OCI-M1 (cell line): Measurements from ENCODE around the gene TCAF2.
"Not testable (repeated sequence)": the region's sequence is repeated elsewhere in the genome, so short reads cannot be mapped to it uniquely, and the experiment has no call there.

Experiments used
- DNase-seq: peaks from one replicate; lab custom pipeline; 2025; lab: John Stamatoyannopoulos, UW

The TCAF2 gene

GRCh38 chr7:143620646-143621045 is at the start of gene TCAF2:
TSS of gene TCAF2 (plus strand) at chr7:143620974.
- not testable (repeated sequence) for DNase-seq

- DNase-seq, result not testable (repeated sequence)
These were observed 49.3 kb upstream of the TCAF2 start, which contains the start of gene CTAGE15 for GRCh38 chr7:143571501-143571900. TSS of gene CTAGE15 (plus strand) at chr7:143571801. CDS start at chr7:143571818, 17 bp downstream.

GRCh38 chr7:143588183-143588582 is 32.6 kb upstream of the TCAF2 start:
- DNase-seq, result not testable (repeated sequence)

- DNase-seq, result not testable (repeated sequence)
These were observed 30.9 kb upstream of the TCAF2 start for GRCh38 chr7:143589897-143590296.

- DNase-seq, result not testable (repeated sequence)
These were observed 22.7 kb upstream of the TCAF2 start for GRCh38 chr7:143598086-143598485.

- not testable (repeated sequence) for DNase-seq
These were observed 17.2 kb upstream of the TCAF2 start for GRCh38 chr7:143603549-143603948.

GRCh38 chr7:143606088-143606487 is 14.7 kb upstream of the TCAF2 start:
- DNase-seq, result not testable (repeated sequence)

- not testable (repeated sequence) for DNase-seq
These were observed 5.2 kb upstream of the TCAF2 start for GRCh38 chr7:143615545-143615944.

GRCh38 chr7:143617204-143617603 is 3.6 kb upstream of the TCAF2 start:
- DNase-seq, result not testable (repeated sequence)

- not testable (repeated sequence) for DNase-seq
These were observed 716 bp upstream of the TCAF2 start for GRCh38 chr7:143620058-143620457.

GRCh38 chr7:143621175-143621574 is 401 bp downstream of the TCAF2 start:
- DNase-seq, result not testable (repeated sequence)

GRCh38 chr7:143622130-143622529 is 1.4 kb downstream of the TCAF2 start:
- not testable (repeated sequence) for DNase-seq

GRCh38 chr7:143630653-143631052 is 9.9 kb downstream of the TCAF2 start:
- not testable (repeated sequence) for DNase-seq

GRCh38 chr7:143632506-143632905 is 11.7 kb downstream of the TCAF2 start:
- DNase-seq, result not testable (repeated sequence)

- DNase-seq, result not testable (repeated sequence)
These were observed 12.3 kb downstream of the TCAF2 start for GRCh38 chr7:143633013-143633618.

GRCh38 chr7:143635364-143636240 is 14.8 kb downstream of the TCAF2 start:
- DNase-seq, result not testable (repeated sequence)

GRCh38 chr7:143639372-143639771 is 18.6 kb downstream of the TCAF2 start:
- DNase-seq, result not testable (repeated sequence)

GRCh38 chr7:143640528-143641189 is 19.9 kb downstream of the TCAF2 start:
- not testable (repeated sequence) for DNase-seq

- DNase-seq, result not testable (repeated sequence)
These were observed 25.8 kb downstream of the TCAF2 start for GRCh38 chr7:143646598-143646997.

GRCh38 chr7:143649902-143650301 is 29.1 kb downstream of the TCAF2 start:
- DNase-seq, result not testable (repeated sequence)

GRCh38 chr7:143650447-143650846 is 29.7 kb downstream of the TCAF2 start:
- DNase-seq, result not testable (repeated sequence)
